Endometrial microvascular endothelial cells (primary cell): ENCODE data around the gene TMUB2. TPM values are rescaled to one million over a fixed set of nuclear protein-coding genes. Genes with fewer than 3 reads are reported as not detected.
"Not testable (repeated sequence)": the region's sequence is repeated elsewhere in the genome, so short reads cannot be mapped to it uniquely, and the experiment has no call there.

ENCODE experiments used
- in situ Hi-C: cut with HindIII; loops from 2 replicates; pipeline ENCODE4 v1.10.0; 2017; ENCODE audit warnings: low sequenced_read_pairs, low pct_unique_long_range_greater_than_20kb; ENCODE audit errors: inconsistent ontology term
- total RNA-seq: library from RNA; depleted of rRNA; stranded (reverse); fragments of >200 nt; gene quantifications from one replicate; pipeline ENCODE4 v1.2.3, GENCODE V29; 2015; ENCODE audit errors: inconsistent ontology term

TMUB2 gene
- 49.2 TPM for total RNA-seq

GRCh38 chr17:44186307-44187130 lies at the start of gene TMUB2:
TMUB2 (plus strand) TSS chr17:44186972; CDS start chr17:44187709, 737 bp downstream.
- in situ Hi-C loops: no loop called here

- in situ Hi-C loops: no loop called here
Observed at GRCh38 chr17:44137891-44138709, 48.7 kb upstream of the TMUB2 start.

- in situ Hi-C loops: not testable (repeated sequence)
Observed at GRCh38 chr17:44143921-44144320, 42.9 kb upstream of the TMUB2 start.

- in situ Hi-C loops: no loop called here
Observed at GRCh38 chr17:44144966-44145739, 41.6 kb upstream of the TMUB2 start.

GRCh38 chr17:44146375-44147346 lies 40.1 kb upstream of the TMUB2 start:
- in situ Hi-C loops: no loop called here

GRCh38 chr17:44147812-44148211 lies 39.0 kb upstream of the TMUB2 start:
- in situ Hi-C loops: no loop called here

GRCh38 chr17:44149066-44149465 lies 37.7 kb upstream of the TMUB2 start:
- in situ Hi-C loops: not testable (repeated sequence)

- in situ Hi-C loops: no loop called here
Observed at GRCh38 chr17:44149750-44150329, 36.9 kb upstream of the TMUB2 start.

- in situ Hi-C loops: no loop called here
Observed at GRCh38 chr17:44152875-44153274, 33.9 kb upstream of the TMUB2 start.

- in situ Hi-C loops: no loop called here
Observed at GRCh38 chr17:44155488-44155887, 31.3 kb upstream of the TMUB2 start.

GRCh38 chr17:44159519-44160210 lies 27.1 kb upstream of the TMUB2 start:
- in situ Hi-C loops: no loop called here

- in situ Hi-C loops: no loop called here
Observed at GRCh38 chr17:44164476-44164875, 22.3 kb upstream of the TMUB2 start.

GRCh38 chr17:44167181-44167861 lies 19.5 kb upstream of the TMUB2 start:
- in situ Hi-C loops: no loop called here

GRCh38 chr17:44170135-44170498 lies 16.7 kb upstream of the TMUB2 start:
- in situ Hi-C loops: no loop called here

GRCh38 chr17:44170499-44171201 lies 16.1 kb upstream of the TMUB2 start, which contains the start of gene ASB16:
ASB16 (plus strand) TSS chr17:44170704; CDS start chr17:44170790, 86 bp downstream.
- in situ Hi-C loops: no loop called here

GRCh38 chr17:44171931-44172455 lies 14.8 kb upstream of the TMUB2 start:
- in situ Hi-C loops: no loop called here
